Middle frontal gyrus (tissue), 1 donor: ENCODE data around the gene GPR107.

Source experiments
- DNase-seq: peaks from one replicate; pipeline ENCODE4 v3.0.0-alpha.2; 2015; ENCODE audit warnings: low spot score; ENCODE audit errors: extremely low spot score

GPR107 gene

GRCh38 chr9:130027533-130028365, 26.0 kb upstream of the GPR107 start:
- no peak for DNase-seq

- no peak for DNase-seq
Observed at GRCh38 chr9:130028493-130029222, 25.0 kb upstream of the GPR107 start.

DNA sequence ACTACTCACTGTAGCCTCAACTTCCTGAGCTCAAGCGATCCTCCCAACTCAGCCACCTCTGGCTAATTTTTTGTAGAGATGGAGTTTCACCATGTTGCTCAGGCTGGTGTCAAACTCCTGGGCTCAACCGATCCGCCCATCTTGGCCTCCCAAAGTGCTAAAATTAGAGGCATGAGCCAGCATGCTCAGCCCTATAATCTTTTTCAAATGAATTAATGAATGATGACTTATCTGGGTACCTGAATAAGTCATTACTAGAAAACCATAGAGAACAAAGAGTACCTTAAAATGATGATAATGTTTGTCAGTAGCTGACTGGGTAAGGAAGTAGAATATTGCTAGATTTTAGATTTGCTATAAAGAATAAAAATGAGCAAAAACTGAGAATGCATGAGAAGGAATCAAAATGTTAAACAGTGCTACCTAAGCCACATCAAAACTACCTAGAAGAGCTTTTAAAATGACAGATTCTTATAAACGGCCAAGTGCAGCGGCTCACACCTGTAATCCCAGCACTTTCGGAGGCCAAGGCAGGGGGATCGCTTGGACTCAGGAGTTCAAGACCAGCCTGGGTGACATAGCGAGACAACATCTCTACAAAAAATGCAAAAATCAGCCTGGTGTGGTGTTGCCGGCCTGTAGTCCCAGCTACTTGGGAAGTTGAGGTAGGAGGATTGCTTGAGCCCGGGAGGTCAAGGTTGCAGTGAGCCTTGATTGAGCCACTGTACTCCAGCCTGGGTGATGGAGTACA, 24.3 kb upstream of the GPR107 start:
- DNase-seq: no peak

DNA sequence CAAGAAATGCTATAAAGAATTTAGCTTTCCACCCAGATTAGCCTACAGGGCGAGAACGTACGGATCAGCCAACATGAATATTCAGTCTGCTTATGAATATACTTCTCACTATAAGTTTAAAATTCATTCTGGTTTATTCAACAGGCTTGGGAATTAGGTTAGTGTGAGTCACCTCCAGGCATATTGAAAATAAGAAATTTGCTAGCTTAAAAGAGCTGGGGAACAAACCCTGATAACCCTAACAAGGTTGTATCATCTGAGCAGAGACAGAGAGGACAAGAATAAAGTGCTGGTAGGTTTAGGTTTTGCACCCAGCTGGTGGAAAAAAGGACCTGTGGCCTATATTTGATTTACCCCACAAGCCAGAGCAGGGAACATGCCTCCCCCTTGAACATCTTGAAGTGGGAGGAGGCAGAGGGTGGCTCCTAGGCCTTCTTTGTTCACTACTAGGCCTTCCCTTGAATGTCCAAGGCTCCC, 23.0 kb upstream of the GPR107 start:
- DNase-seq: no peak

DNA sequence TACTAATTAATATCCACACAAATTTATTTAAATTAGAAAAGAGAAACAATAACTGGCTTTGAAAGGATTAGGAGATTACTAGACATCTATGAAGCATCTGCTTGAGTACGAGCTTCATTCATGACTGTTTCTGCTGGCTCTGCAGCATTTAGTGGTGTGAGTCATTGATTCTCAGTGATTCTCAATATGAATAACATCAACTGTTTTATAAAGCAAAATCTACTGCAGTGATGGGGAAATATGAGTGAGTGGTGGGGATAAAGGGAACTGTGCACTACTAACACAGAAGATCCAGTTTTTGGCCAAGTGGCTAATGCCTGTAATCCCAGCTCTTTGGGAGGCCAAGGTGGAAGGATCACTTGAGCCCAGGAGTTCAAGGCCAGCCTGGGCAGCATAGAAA, 19.1 kb upstream of the GPR107 start:
- DNase-seq: no peak

- no peak for DNase-seq
Observed at GRCh38 chr9:130036099-130036498, 17.6 kb upstream of the GPR107 start.

DNA sequence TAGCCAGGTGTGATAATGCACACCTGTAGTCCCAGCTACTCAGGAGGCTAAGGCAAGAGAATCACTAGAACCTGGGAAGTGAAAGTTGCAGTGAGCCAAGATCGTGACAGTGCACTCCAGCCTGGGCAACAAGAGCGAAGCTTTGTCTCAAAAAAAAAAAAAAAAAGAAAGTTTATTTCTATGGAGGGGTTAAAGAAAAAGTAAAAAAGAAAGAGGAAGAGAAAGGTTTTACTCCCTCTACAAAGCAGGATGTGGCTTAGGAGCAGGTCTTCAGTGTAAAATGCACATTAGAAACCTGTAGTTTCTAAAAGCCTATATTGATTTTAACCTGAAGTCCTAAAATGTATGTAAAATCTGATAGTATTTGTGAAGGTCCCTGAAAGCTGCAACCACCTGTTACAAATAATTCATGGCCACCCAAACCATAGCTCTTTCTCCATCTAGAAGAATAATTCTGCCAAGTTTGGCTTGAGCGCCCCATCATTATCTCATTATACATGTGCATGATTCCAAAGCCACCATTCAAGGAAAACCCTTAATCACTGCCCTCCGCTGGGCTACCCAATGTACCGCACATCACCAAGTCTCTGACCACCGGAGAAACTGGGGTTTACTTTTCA, 14.1 kb upstream of the GPR107 start:
- DNase-seq: no peak

GRCh38 chr9:130040984-130041647, 12.6 kb upstream of the GPR107 start:
- DNase-seq: no peak

DNA sequence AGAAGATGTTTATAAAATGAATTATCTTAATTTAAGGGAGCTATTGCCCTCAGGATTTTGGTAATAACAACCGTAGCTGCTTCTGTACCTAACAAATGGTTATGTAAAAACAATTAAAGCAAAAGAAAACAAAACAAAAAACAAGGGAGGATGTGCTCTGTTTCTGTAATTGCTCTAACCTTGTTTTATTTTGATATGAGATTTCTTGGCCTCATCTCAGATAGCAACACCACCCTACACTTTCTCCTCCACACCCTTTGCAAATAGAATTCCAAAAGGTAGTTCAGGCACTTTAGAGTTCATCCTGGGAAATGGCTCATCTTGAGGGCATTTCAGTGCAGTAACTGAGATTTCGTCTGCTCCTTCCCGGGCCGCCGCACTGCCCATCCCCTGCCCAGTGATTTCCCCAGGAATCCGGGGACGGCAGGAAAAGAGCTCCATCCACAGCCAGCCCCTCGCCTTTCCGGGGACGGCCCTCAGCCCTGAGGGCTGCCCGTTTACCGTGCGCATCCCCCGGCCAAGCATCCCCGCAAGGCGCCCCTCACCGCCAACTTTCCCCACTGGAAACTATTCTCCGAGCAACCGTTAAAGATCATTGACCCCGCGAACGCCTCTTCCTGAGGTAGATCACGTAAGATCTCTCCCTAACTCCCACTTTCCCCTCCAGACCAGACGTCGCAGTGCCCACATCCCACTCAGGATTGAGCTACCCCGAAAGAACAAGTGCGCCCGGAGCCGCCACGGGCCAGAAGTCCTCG, 11.9 kb upstream of the GPR107 start:
- no peak for DNase-seq

GRCh38 chr9:130042406-130042884, 11.3 kb upstream of the GPR107 start:
- no peak for DNase-seq

GRCh38 chr9:130042885-130043653, 10.6 kb upstream of the GPR107 start, which contains the start of gene FNBP1:
TSS of gene FNBP1 (minus strand) at chr9:130043189. CDS start at chr9:130042975, 214 bp downstream.
- DNase-seq: peak; percentile 45

DNA sequence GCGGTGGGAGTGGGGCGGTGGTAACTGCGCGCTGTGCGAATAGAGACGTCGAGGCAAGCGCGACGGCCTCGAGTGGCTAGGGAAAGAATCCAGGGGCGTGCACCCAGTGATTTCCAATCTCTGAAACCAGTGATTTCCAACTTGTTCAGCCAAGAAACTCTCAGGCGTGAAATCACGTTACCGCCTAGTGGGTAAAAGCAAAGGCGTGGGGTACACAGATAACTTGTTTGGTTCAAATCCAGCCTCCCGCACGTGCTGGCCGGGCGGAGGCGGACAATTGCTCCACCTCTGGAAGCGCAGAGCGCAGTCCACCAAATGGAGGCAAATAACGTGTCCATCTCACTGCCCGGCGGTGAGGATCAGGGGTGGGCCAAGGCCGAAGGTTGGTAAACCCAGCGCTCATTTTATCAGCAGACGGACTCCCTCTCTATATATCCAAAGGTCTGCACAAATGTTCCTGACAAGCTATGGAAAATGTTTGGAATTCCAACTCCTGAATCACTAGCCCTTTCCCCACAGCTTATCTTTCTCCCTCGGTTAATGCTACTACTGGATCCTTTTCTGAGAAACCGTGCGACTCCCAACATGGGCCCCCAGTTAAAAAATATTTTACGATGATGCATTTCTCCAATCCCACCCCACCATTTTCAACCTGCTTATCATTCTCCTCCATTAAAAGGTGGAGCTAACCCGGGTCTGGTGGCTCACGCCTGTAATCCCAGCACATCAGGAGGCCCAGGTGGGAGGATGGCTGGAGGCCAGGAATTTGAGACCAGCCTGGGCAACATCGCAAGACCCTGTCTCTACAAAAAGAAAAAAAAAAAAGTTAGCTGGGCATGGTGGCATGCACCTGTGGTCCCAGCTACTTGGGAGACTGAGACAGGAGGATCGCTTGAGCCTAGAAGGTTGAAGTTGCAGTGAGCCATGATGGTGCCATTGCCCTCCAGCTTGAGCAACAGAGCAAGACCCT, 9.8 kb upstream of the GPR107 start:
- DNase-seq: no peak

DNA sequence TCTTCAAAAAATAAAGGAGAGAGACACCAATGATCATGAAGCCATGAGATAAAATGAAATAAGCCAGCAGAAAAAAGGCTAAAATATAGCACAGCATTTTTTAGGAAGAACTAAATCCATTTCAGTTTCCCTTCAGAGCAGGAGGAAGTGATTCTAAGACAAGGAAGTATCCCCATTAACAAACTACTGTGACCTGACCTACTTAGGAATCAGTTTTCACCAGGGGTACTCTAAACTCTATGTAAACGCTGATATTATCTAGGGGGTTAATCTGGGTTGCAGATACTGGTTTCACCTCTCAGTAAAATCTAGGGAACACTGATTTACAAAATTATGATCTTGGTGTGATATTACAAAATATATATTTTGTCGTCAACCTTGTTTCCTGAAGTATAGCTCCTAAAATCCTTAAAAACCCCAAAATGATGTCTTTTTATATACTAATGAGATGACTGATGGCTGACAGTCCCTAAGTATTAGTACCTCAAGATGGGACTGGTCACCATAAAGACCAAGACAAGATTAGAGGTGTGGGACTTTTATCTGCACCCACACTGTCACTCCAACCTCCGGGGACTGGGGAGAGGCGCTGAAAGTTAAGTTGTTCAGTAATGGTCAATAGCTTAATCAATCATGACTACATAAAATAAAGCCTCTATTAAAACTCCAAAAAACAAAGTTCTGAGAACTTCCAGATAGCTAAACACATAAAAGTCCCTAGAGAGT, 7.8 kb upstream of the GPR107 start:
- DNase-seq: no peak

DNA sequence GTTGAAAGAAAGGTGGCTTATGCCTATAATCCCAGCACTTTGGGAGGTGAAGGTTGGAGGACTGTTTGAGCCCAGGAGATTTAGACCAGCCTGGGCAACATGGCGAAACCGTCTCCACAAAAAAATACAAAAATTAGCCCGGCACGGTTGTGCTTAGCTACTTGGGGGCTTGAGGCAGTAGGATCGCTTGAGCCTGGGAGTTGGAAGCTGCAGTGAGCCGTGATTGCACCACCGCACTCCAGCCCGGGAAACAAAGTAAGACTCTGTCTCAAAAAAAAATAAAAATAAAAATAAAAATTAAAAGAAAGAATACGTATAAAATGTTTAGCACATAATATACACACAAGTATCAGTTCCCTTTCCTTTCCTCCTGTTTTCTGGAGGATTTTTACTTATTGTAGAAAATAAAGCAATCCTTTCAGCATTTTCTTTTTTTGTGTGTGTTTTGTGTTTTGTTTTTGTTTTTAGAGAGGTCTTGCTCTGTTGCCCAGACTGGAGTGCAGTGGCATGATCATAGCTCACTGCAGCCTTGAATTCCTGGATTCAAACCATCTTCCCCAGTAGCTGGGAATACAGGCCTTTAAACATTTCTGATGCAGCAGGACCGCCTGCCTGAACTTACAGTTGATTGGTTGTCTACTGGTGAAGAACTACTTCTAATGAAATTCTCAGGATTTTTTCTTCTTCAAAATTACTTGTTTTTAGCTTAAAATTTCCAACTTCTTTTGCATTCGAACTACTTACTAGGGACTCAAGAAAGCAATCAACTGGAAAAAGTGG, 4.1 kb upstream of the GPR107 start:
- no peak for DNase-seq

GRCh38 chr9:130050462-130050861, 3.2 kb upstream of the GPR107 start:
- no peak for DNase-seq

GRCh38 chr9:130051855-130052254, 1.9 kb upstream of the GPR107 start:
- no peak for DNase-seq
